Rectal smooth muscle tissue (tissue), 1 donor: ENCODE data around the gene TM4SF18.

Source experiments
- H3K27ac ChIP-seq: one replicate; pipeline ENCODE4 v1.7.0; 2013; ENCODE audit warnings: low read depth, low read length, inconsistent platforms
- H3K27me3 ChIP-seq: one replicate; pipeline ENCODE4 v1.7.0; 2013; ENCODE audit warnings: low read length; ENCODE audit not compliant: control insufficient read depth, insufficient read depth
- H3K36me3 ChIP-seq: one replicate; pipeline ENCODE4 v1.7.0; 2013; ENCODE audit warnings: low read length; ENCODE audit not compliant: control insufficient read depth, insufficient read depth
- H3K4me1 ChIP-seq: one replicate; pipeline ENCODE4 v1.7.0; 2013; ENCODE audit warnings: low read length; ENCODE audit not compliant: control insufficient read depth, insufficient read depth
- H3K4me3 ChIP-seq: one replicate; pipeline ENCODE4 v1.7.0; 2013; ENCODE audit warnings: low read length
- H3K9ac ChIP-seq: one replicate; pipeline ENCODE4 v1.7.0; 2013; ENCODE audit warnings: low read length

The TM4SF18 gene

GRCh38 chr3:149314807-149315578 is 18.4 kb downstream of the TM4SF18 start:
- no peaks in the 10 kb centered on the region for H3K4me1 ChIP-seq
- H3K27ac ChIP-seq, result no peak overlapping the region
- H3K27me3 ChIP-seq, result no peaks in the 10 kb centered on the region
- H3K36me3 ChIP-seq, result no peaks in the 10 kb centered on the region
- H3K4me3 ChIP-seq, result no peak overlapping the region
- no peak overlapping the region for H3K9ac ChIP-seq

GRCh38 chr3:149313542-149313941 is 19.9 kb downstream of the TM4SF18 start:
- no peaks in the 10 kb centered on the region for H3K4me1 ChIP-seq
- no peak overlapping the region for H3K9ac ChIP-seq
- no peaks in the 10 kb centered on the region for H3K36me3 ChIP-seq
- H3K27me3 ChIP-seq, result no peaks in the 10 kb centered on the region
- H3K27ac ChIP-seq, result no peak overlapping the region
- no peak overlapping the region for H3K4me3 ChIP-seq

DNA sequence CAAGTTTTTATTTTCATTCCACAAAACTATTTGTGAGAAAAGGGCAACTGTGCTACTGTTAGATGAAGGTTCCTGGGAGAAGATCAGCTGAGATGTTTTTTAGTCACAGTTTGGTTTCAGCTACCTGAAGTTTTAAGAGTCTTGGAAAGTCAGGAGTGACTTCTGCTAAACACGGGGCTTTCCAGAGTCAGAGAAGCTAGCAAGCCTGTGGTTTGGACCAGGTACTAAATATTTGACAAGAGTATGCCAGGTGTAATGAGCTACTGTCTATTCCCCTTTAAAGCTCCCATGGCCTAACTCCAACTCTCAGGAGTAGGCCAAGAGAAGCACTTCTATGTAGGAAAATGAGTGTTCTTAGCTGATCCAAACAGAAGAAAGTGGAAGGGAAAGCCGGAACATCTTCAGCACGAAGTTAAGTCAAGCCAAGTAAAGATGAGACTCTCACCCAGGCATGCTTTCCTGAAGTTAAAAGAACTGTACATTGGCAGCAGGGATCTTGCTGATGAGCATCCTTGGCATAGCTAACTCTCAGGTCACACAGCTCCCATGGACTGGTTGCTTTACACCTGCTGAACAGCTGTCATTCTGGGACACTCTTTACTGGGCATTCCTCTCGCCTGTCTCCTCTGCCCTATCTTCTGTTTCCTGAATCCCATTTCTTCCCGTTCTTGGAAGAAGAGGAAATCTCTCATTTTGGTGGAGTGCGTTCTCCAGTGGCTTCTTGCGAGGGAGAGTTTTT is 22.5 kb downstream of the TM4SF18 start:
- H3K9ac ChIP-seq, result no peak overlapping the region
- H3K27ac ChIP-seq, result no peak overlapping the region
- H3K36me3 ChIP-seq, result no peaks in the 10 kb centered on the region
- no peaks in the 10 kb centered on the region for H3K27me3 ChIP-seq
- H3K4me1 ChIP-seq, result no peaks in the 10 kb centered on the region
- no peak overlapping the region for H3K4me3 ChIP-seq

DNA sequence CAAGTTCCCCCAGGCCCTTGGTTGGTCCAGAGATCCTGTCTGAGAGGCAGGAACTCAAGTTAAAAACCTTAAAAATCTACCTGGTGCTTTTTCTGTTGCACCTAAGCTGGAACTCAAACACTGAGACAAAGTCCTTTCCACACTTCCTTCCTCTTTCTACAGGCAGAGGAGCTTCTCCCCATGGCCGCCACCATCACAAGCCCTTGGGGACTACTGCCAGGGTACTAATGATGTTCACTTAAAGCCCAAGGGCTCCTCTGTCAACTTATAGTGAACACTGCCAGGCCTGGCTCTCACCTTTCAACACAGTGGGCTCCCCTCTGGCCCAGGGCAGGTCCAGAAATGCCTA is 26.0 kb downstream of the TM4SF18 start:
- Histone ChIP-seq H3K36me3 (no peaks in the 10 kb centered on the region), H3K9ac (no peak overlapping the region), H3K27ac (no peak overlapping the region), H3K4me3 (no peak overlapping the region), H3K27me3 (no peaks in the 10 kb centered on the region), H3K4me1 (no peaks in the 10 kb centered on the region)

DNA sequence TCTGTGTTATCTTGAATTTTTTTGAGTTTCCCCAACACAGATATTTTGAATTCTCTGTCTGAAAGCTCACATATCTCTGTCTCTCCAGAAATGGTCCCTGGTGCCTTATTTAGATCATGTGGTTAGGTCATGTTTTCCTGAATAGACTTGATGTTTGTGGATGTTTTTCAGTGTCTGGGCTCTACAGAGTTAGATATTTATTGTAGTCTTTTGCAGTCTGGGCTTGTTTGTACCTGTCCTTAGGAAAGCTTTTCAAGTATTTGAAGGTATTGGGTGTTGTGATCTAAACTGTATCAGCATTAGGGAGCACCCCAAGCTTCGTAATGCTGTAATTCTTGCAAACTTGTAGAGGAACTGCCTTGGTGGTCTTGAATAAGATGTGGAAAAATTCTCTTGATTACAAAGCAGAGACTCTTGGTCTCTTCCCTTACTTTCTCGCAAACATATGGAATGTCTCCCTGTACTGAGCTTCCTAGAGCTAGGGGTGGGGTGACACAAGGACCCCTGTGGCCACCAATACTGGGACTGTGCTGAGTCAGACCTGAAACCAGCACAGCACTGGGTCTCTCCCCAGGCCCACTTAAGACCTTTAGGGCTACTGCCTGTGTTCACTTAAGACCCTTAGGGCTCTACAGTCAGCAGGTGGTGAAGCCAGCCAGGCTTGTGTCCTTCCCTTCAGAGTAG is 26.5 kb downstream of the TM4SF18 start:
- Histone ChIP-seq H3K27me3 (no peaks in the 10 kb centered on the region), H3K4me1 (no peaks in the 10 kb centered on the region), H3K4me3 (no peak overlapping the region), H3K9ac (no peak overlapping the region), H3K27ac (no peak overlapping the region), H3K36me3 (no peaks in the 10 kb centered on the region)

DNA sequence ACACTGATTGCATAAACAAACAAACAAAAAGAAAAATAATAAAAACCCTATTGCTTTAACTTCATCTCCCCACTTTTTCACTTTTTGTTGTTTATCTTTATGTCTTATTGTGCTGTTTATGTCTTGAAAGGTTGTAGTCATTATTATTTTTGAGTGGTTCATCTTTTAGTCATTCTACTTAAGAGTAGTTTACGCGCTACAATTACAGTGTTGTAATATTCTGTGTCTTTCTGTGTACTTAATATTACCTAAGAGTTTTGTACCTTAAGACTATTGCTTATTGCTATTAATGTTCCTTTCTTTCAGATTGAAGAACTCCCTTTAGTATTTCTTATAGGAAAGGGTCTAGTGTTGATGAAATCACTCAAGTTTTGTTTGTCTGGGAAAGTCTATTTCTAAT is 28.1 kb downstream of the TM4SF18 start:
- H3K4me1 ChIP-seq, result peaks cover 3% of the 10 kb centered on the region
- no peak overlapping the region for H3K4me3 ChIP-seq
- no peak overlapping the region for H3K27ac ChIP-seq
- no peak overlapping the region for H3K9ac ChIP-seq
- H3K27me3 ChIP-seq, result no peaks in the 10 kb centered on the region
- no peaks in the 10 kb centered on the region for H3K36me3 ChIP-seq

- Histone ChIP-seq H3K36me3 (no peaks in the 10 kb centered on the region), H3K27ac (no peak overlapping the region), H3K27me3 (no peaks in the 10 kb centered on the region), H3K9ac (no peak overlapping the region), H3K4me1 (peaks cover 4% of the 10 kb centered on the region), H3K4me3 (no peak overlapping the region)
These were observed 33.3 kb downstream of the TM4SF18 start for GRCh38 chr3:149299938-149300801.

GRCh38 chr3:149296972-149297371 is 36.5 kb downstream of the TM4SF18 start:
- Histone ChIP-seq H3K4me1 (peaks cover 4% of the 10 kb centered on the region), H3K9ac (no peak overlapping the region), H3K36me3 (no peaks in the 10 kb centered on the region), H3K27me3 (no peaks in the 10 kb centered on the region), H3K27ac (no peak overlapping the region), H3K4me3 (no peak overlapping the region)

- Histone ChIP-seq H3K9ac (no peak overlapping the region), H3K4me3 (no peak overlapping the region), H3K4me1 (no peaks in the 10 kb centered on the region), H3K36me3 (no peaks in the 10 kb centered on the region), H3K27ac (no peak overlapping the region), H3K27me3 (no peaks in the 10 kb centered on the region)
These were observed 40.8 kb downstream of the TM4SF18 start for GRCh38 chr3:149292666-149293065.

DNA sequence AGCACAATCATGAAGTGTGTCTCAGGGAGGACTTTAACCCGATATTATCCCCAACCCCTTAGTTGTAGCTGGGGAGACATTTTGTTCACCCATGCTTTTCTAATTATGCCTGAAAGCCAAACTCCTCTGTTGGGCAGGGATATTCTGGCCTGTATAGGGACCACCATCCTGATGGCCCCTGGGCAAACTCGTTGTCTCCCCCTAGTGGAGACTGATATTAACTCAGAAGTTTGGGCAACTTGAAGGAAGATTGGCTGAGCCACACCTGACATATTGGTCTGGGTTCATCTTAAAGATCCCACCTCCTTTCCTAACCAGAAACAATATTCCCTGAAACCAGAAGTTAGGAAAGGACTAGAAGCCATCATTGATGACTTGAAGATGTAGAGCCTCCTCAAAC is 42.3 kb downstream of the TM4SF18 start:
- Histone ChIP-seq H3K4me3 (no peak overlapping the region), H3K36me3 (no peaks in the 10 kb centered on the region), H3K27me3 (no peaks in the 10 kb centered on the region), H3K27ac (no peak overlapping the region), H3K4me1 (no peaks in the 10 kb centered on the region), H3K9ac (no peak overlapping the region)

GRCh38 chr3:149288655-149289054 is 44.8 kb downstream of the TM4SF18 start:
- Histone ChIP-seq H3K9ac (no peak overlapping the region), H3K4me1 (no peaks in the 10 kb centered on the region), H3K27ac (no peak overlapping the region), H3K4me3 (no peak overlapping the region), H3K36me3 (no peaks in the 10 kb centered on the region), H3K27me3 (no peaks in the 10 kb centered on the region)

GRCh38 chr3:149284034-149284433 is 49.4 kb downstream of the TM4SF18 start:
- Histone ChIP-seq H3K4me3 (no peak overlapping the region), H3K27me3 (no peaks in the 10 kb centered on the region), H3K4me1 (no peaks in the 10 kb centered on the region), H3K27ac (no peak overlapping the region), H3K9ac (no peak overlapping the region), H3K36me3 (no peaks in the 10 kb centered on the region)
